B cell (primary cell): ENCODE results near the gene HIBCH.

ENCODE experiments used
- EZH2 ChIP-seq: IDR thresholded peaks from 2 replicates; pipeline ENCODE4 v1.6.1; 2012; ENCODE audit warnings: borderline replicate concordance, low read depth, mild to moderate bottlenecking, moderate library complexity, low read length; ENCODE audit not compliant: insufficient read depth, poor library complexity, severe bottlenecking
- TF ChIP-seq, protein P1 (sequence below): fragments of 200-600 bp; IDR thresholded peaks from one replicate; pipeline ENCODE4 v1.8.0; 2022; ENCODE audit warnings: antibody characterized with exemption, mild to moderate bottlenecking

DNA sequence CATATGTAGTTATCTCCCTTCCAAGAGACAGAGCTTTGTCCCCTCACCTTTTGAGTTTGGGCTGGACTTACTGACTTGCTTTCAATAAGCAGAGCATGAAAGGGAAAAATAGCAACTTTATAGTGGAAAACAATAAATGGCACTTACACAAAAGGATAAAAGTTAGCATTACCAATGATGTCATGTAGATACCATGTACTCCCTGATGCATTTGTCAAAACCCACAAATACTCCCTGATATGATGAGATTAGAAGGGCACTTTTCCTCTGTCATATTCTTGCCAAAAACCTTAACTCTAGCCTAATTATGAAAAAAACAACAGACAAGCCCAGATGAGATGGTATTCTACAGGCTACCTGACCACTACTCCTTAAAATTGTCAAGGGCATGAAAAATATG lies 16.0 kb downstream of the HIBCH start:
- TF ChIP-seq, protein P1, sequence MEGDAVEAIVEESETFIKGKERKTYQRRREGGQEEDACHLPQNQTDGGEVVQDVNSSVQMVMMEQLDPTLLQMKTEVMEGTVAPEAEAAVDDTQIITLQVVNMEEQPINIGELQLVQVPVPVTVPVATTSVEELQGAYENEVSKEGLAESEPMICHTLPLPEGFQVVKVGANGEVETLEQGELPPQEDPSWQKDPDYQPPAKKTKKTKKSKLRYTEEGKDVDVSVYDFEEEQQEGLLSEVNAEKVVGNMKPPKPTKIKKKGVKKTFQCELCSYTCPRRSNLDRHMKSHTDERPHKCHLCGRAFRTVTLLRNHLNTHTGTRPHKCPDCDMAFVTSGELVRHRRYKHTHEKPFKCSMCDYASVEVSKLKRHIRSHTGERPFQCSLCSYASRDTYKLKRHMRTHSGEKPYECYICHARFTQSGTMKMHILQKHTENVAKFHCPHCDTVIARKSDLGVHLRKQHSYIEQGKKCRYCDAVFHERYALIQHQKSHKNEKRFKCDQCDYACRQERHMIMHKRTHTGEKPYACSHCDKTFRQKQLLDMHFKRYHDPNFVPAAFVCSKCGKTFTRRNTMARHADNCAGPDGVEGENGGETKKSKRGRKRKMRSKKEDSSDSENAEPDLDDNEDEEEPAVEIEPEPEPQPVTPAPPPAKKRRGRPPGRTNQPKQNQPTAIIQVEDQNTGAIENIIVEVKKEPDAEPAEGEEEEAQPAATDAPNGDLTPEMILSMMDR = no peak
- TF ChIP-seq EZH2 = no peak
